Mesenteric fat pad (tissue), 1 donor: ENCODE measurements around the gene PSMG3. TPM values are rescaled to one million over a fixed set of nuclear protein-coding genes. Genes with fewer than 3 reads are reported as not detected.

Experiments
- DNase-seq: peaks from one replicate; pipeline ENCODE4 v3.0.0-alpha.2; 2020; ENCODE audit warnings: low spot score
- total RNA-seq: library from RNA; stranded (reverse); fragmentation: NEBNext Ultra II Directional; extraction: Animal tissue kit (Norgen Biotek cat#: 25700); gene quantifications from one replicate; pipeline ENCODE4 v1.2.1, GENCODE V29; 2021
- donor health status: DM: yes; HTN: yes; CAD: no.

The PSMG3 gene
- total RNA-seq, 1 donor from 2014 or later = 17.8 TPM

- no peak for DNase-seq
These were observed 9.9 kb downstream of the PSMG3 start for GRCh38 chr7:1559626-1560590.

- no peak for DNase-seq
These were observed 10.8 kb downstream of the PSMG3 start for GRCh38 chr7:1558841-1559625.

GRCh38 chr7:1558181-1558811 lies 11.5 kb downstream of the PSMG3 start:
- no peak for DNase-seq

GRCh38 chr7:1557771-1558170 lies 12.1 kb downstream of the PSMG3 start:
- no peak for DNase-seq

- DNase-seq = no peak
These were observed 12.8 kb downstream of the PSMG3 start for GRCh38 chr7:1557006-1557405.

GRCh38 chr7:1555813-1556543 lies 13.9 kb downstream of the PSMG3 start, which contains the start of gene TMEM184A:
Gene TMEM184A (minus strand): TSS chr7:1556205. CDS start chr7:1555484, 721 bp downstream.
- DNase-seq = no peak

GRCh38 chr7:1555046-1555812 lies 14.6 kb downstream of the PSMG3 start:
- no peak for DNase-seq

GRCh38 chr7:1554333-1555045 lies 15.3 kb downstream of the PSMG3 start:
- no peak for DNase-seq

- no peak for DNase-seq
These were observed 16.2 kb downstream of the PSMG3 start for GRCh38 chr7:1553512-1554210.

GRCh38 chr7:1552200-1552599 lies 17.6 kb downstream of the PSMG3 start:
- no peak for DNase-seq

- DNase-seq = no peak
These were observed 19.0 kb downstream of the PSMG3 start for GRCh38 chr7:1550846-1551155.

- DNase-seq = no peak
These were observed 19.6 kb downstream of the PSMG3 start for GRCh38 chr7:1550005-1550845.

- no peak for DNase-seq
These were observed 20.4 kb downstream of the PSMG3 start for GRCh38 chr7:1549357-1550004.

GRCh38 chr7:1548944-1549343 lies 20.9 kb downstream of the PSMG3 start:
- DNase-seq = no peak

- DNase-seq = no peak
These were observed 21.4 kb downstream of the PSMG3 start for GRCh38 chr7:1548438-1548831.

GRCh38 chr7:1547777-1548437 lies 21.9 kb downstream of the PSMG3 start:
- DNase-seq = no peak
